ENCODE data around the gene UBE2C. TPM values are rescaled to one million over a fixed set of nuclear protein-coding genes. Genes with fewer than 3 reads are reported as not detected.
A peak's percentile ranks its signal among the peaks of the same experiment; 100 is the strongest.

UBE2C gene
- total RNA-seq, 1 experiment from 2014 or later = 249 TPM

DNA sequence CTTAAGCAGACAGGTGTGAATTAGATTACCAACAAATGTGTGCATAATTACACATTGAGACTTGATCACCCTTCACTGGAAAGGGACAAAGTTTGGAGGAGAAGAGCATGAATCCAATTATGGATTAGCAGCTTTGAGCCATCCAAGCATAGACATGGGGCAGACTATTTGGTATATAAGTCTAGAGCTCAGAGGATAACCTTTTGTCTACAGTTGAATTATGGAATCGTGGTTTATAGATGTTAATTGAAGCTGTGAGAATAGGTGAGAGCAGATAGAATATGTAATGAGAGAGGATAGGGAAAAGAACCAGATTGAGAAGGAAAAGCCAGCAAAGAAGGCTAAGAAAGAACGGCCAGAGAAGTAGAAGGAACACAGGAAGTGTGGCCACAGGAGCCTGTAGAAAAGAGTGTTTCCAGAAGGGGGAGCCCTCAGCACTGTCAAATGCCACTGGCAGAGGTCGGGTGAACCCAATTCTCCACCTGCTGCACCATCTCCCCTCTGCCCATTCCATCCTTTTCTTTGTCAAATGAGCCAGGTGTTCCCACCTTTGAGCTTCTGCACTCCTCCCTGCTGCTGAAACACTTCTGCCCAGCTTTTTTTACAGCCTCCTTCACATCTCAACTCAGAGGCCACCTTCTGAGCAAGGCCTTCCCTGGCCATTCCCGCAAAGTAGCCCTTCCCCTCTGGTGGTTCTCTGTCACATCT, 13.4 kb upstream of the UBE2C start:
- TF ChIP-seq EZH2 (IDR thresholded peaks at IDR 0.05; ENCODE audit: borderline replicate concordance, low read depth, low read length, poor library complexity, severe bottlenecking) = no peak
- TF ChIP-seq, protein P1, sequence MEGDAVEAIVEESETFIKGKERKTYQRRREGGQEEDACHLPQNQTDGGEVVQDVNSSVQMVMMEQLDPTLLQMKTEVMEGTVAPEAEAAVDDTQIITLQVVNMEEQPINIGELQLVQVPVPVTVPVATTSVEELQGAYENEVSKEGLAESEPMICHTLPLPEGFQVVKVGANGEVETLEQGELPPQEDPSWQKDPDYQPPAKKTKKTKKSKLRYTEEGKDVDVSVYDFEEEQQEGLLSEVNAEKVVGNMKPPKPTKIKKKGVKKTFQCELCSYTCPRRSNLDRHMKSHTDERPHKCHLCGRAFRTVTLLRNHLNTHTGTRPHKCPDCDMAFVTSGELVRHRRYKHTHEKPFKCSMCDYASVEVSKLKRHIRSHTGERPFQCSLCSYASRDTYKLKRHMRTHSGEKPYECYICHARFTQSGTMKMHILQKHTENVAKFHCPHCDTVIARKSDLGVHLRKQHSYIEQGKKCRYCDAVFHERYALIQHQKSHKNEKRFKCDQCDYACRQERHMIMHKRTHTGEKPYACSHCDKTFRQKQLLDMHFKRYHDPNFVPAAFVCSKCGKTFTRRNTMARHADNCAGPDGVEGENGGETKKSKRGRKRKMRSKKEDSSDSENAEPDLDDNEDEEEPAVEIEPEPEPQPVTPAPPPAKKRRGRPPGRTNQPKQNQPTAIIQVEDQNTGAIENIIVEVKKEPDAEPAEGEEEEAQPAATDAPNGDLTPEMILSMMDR (conservative IDR thresholded peaks at IDR 0.05; ENCODE audit: low read depth, low read length) = peak; percentile 69
- Histone ChIP-seq H3K36me3 (ENCODE audit: insufficient read depth, low read length, poor library complexity, severe bottlenecking) (peaks cover 31% of the 10 kb centered on the region), H3K4me3 (ENCODE audit: low read depth, low read length, poor library complexity, severe bottlenecking) (no peak overlapping the region), H3K9me3 (ENCODE audit: low read depth, low read length, poor library complexity, severe bottlenecking) (no peaks in the 10 kb centered on the region), H3K4me1 (ENCODE audit: insufficient read depth, low read length, poor library complexity, severe bottlenecking) (no peaks in the 10 kb centered on the region), H3K27me3 (replicated peaks; ENCODE audit: insufficient read depth, low read depth, low read length, poor library complexity) (no peaks in the 10 kb centered on the region), H3K27ac (ENCODE audit: low read depth, low read length, poor library complexity, severe bottlenecking) (no peak overlapping the region)
- ChIA-PET CTCF (interaction anchor here (0.5 to 0.9 kb wide), 3 partner anchors 19 to 163 kb away, joined by 3 to 6 read pairs (median 3); no protein-coding TSS in a partner anchor), POLR2A (ENCODE audit: low non-redundant PET) (no interaction called here)
- intact Hi-C loops (cut with micrococcal nuclease; ENCODE audit: unreplicated experiment) = loop anchor here (5.0 kb wide), 1 partner anchor 163 kb away; no protein-coding TSS in a partner anchor
- DNase-seq (ENCODE audit: low spot score) = peak; percentile 58
- no TSS peak for BruUV-seq (replicated peaks)

DNA sequence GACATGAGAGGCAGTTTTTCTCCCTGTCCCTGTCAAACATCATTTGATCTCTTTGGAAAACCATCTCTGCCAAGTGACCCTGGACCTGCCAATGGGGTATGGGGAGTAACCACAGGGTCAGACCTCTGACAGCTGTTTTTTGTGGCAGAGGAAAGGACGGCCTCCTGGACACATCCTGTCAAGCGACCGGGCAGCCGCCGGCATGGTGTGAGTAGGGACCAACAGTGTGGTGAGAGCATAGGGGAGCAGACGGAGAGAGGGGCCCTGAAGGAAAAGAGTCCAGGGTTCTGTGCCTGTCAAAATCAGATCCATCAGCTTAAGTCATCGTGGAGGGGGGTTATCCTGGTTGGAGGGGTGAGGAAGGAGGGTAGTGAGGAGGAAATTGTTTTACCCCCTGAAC, 10.6 kb upstream of the UBE2C start:
- Histone ChIP-seq H3K27ac (ENCODE audit: low read depth, low read length, poor library complexity, severe bottlenecking) (no peak overlapping the region), H3K4me3 (ENCODE audit: low read depth, low read length, poor library complexity, severe bottlenecking) (no peak overlapping the region), H3K4me1 (ENCODE audit: insufficient read depth, low read length, poor library complexity, severe bottlenecking) (no peaks in the 10 kb centered on the region), H3K27me3 (replicated peaks; ENCODE audit: insufficient read depth, low read depth, low read length, poor library complexity) (no peaks in the 10 kb centered on the region), H3K9me3 (ENCODE audit: low read depth, low read length, poor library complexity, severe bottlenecking) (no peaks in the 10 kb centered on the region), H3K36me3 (ENCODE audit: insufficient read depth, low read length, poor library complexity, severe bottlenecking) (peaks cover 31% of the 10 kb centered on the region)
- ChIA-PET POLR2A (ENCODE audit: low non-redundant PET) (no interaction called here), CTCF (no interaction called here)
- intact Hi-C loops (cut with micrococcal nuclease; ENCODE audit: unreplicated experiment) = no loop called here
- BruUV-seq (replicated peaks) = no TSS peak
- TF ChIP-seq EZH2 (IDR thresholded peaks at IDR 0.05; ENCODE audit: borderline replicate concordance, low read depth, low read length, poor library complexity, severe bottlenecking) = no peak
- TF ChIP-seq, protein P1 (conservative IDR thresholded peaks at IDR 0.05; ENCODE audit: low read depth, low read length) = no peak
- DNase-seq (ENCODE audit: low spot score) = no peak

DNA sequence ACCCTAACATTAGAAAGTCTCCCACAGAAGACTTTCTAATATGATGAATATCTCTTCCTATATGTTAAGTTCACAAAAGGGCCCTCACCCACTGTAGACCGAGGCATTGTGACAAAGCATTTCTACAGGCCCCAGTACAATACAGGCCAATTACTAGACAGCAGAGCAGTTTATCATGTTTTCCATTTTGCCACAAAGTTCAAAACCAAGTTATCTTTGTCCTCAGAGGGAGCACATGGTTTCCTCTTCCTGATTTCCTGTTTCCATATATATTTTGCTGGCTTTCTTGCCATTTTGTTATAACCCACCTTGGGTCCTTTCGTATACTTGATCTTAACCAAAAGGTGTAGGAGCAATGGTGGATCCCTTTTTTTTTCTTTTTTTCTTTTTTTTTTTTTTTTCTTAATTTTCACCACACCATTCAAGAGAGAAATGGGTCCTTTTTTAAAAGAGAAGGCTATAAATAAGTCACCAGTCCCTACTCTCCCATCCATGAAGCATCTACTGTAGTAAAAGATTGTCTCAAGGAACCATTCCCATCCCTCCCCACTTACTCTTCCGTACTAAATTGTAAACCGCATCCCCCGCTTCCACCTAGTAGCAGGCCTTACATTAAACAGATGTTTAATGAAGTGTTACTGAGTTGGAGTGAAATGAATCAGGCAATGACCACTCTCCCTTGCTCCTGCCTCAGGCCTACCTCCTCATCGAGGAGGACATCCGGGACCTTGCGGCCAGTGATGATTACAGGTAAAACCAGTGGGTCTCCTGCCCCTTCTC, 2.1 kb upstream of the UBE2C start:
- H3K4me3 ChIP-seq (ENCODE audit: low read depth, low read length, poor library complexity, severe bottlenecking) = no peak overlapping the region
- POLR2A ChIA-PET (ENCODE audit: low non-redundant PET) = no interaction called here
- H3K27me3 ChIP-seq (replicated peaks; ENCODE audit: insufficient read depth, low read depth, low read length, poor library complexity) = no peaks in the 10 kb centered on the region
- CTCF ChIA-PET = no interaction called here
- peaks cover 8% of the 10 kb centered on the region for H3K4me1 ChIP-seq (ENCODE audit: insufficient read depth, low read length, poor library complexity, severe bottlenecking)
- H3K27ac ChIP-seq (ENCODE audit: low read depth, low read length, poor library complexity, severe bottlenecking) = no peak overlapping the region
- BruUV-seq (replicated peaks) = no TSS peak
- intact Hi-C loops (cut with micrococcal nuclease; ENCODE audit: unreplicated experiment) = no loop called here
- H3K9me3 ChIP-seq (ENCODE audit: low read depth, low read length, poor library complexity, severe bottlenecking) = no peaks in the 10 kb centered on the region
- peaks cover 73% of the 10 kb centered on the region for H3K36me3 ChIP-seq (ENCODE audit: insufficient read depth, low read length, poor library complexity, severe bottlenecking)
- TF ChIP-seq, protein P1 (conservative IDR thresholded peaks at IDR 0.05; ENCODE audit: low read depth, low read length) = no peak
- no peak for TF ChIP-seq EZH2 (IDR thresholded peaks at IDR 0.05; ENCODE audit: borderline replicate concordance, low read depth, low read length, poor library complexity, severe bottlenecking)
- no peak for DNase-seq (ENCODE audit: low spot score)

All from A673 (cell line).